ENCODE results near the gene NOS1.

The NOS1 gene

GRCh38 chr12:117165342-117165741 lies 196.1 kb downstream of the NOS1 start:
- no peak for DNase-seq

GRCh38 chr12:117162633-117163032 lies 198.8 kb downstream of the NOS1 start:
- no peak for DNase-seq

GRCh38 chr12:117162167-117162539 lies 199.3 kb downstream of the NOS1 start:
- no peak for DNase-seq

GRCh38 chr12:117161460-117162166 lies 199.8 kb downstream of the NOS1 start:
- no peak for DNase-seq

- no peak for DNase-seq
Observed at GRCh38 chr12:117159674-117160073, 201.8 kb downstream of the NOS1 start.

GRCh38 chr12:117158911-117159553 lies 202.4 kb downstream of the NOS1 start:
- DNase-seq = no peak

Data from femur (tissue), 1 donor.